Tibial artery (tissue), 4 donors: ENCODE measurements around the gene PBXIP1.

Experiments used
- DNase-seq, 2 donors: peaks; one replicate each; pipeline ENCODE4 v3.0.0-alpha.2; 2019
- H3K27ac ChIP-seq, 2 donors: fragments of 200-600 bp; sonication (generic) in 1 of 2; 1 replicate in 1 of 2; 2 replicates in 1 of 2; pipeline ENCODE4 v1.5.1; 2018 to 2019; ENCODE audit warnings: mild to moderate bottlenecking in 1 of 2
- H3K27me3 ChIP-seq, 2 donors: fragments of 200-600 bp; sonication (generic) in 1 of 2; one replicate each; pipeline versions ENCODE4 v1.5.1 to v1.6.0; 2016 to 2019
- H3K36me3 ChIP-seq, 3 donors: fragments of 200-600 bp; sonication (generic) in 2 of 3; one replicate each; pipeline ENCODE4 v1.5.1; 2016 to 2019; ENCODE audit warnings: mild to moderate bottlenecking in 2 of 3
- H3K4me1 ChIP-seq, 4 donors: fragments of 200-600 bp; sonication (generic) in 2 of 4; 1 replicate in 3 of 4; 2 replicates in 1 of 4; pipeline ENCODE4 v1.5.1; 2016 to 2019
- H3K4me3 ChIP-seq, 2 donors: fragments of 200-600 bp; sonication (generic) in 1 of 2; 1 replicate in 1 of 2; 2 replicates in 1 of 2; pipeline ENCODE4 v1.5.1; 2018 to 2019; ENCODE audit warnings: mild to moderate bottlenecking in 2 of 2
- H3K9me3 ChIP-seq, 3 donors: fragments of 200-600 bp; sonication (generic) in 1 of 3; one replicate each; pipeline ENCODE4 v1.5.1; 2016 to 2019
- CTCF ChIP-seq, 2 experiments: fragments of 200-600 bp in 1 of 2; fragments of 450-650 bp in 1 of 2; IDR thresholded peaks; one replicate each; pipeline ENCODE4 v1.5.1; 2017 to 2019; ENCODE audit warnings: antibody characterized with exemption in 2 of 2, mild to moderate bottlenecking in 1 of 2, moderate library complexity in 1 of 2
- intact Hi-C: fragments of 100-400 bp; cut with DNase I; formaldehyde crosslinking; loops from one replicate; pipeline ENCODE4 v1.15.0; 2023; ENCODE audit warnings: low total_unique reads

PBXIP1 gene

GRCh38 chr1:154938604-154939399 is 17.1 kb downstream of the PBXIP1 start:
- Histone ChIP-seq H3K36me3 (no peaks in the 10 kb centered on the region), H3K27me3 (no peaks in the 10 kb centered on the region), H3K27ac (peak overlapping the region; percentile 94 to 97), H3K4me3 (no peak overlapping the region), H3K4me1 (peaks cover 0 to 49% (median 30%) of the 10 kb centered on the region in 4 donors), H3K9me3 (no peaks in the 10 kb centered on the region)
- no peak for DNase-seq
- intact Hi-C loops: no loop called here
- TF ChIP-seq CTCF (IDR thresholded peaks at IDR 0.05): no peak

- Histone ChIP-seq H3K27ac (peak overlapping the region; percentile 94 to 97), H3K4me3 (peak overlapping the region; percentile 62 to 77), H3K27me3 (no peaks in the 10 kb centered on the region), H3K9me3 (no peaks in the 10 kb centered on the region), H3K36me3 (no peaks in the 10 kb centered on the region), H3K4me1 (peaks cover 0 to 47% (median 28%) of the 10 kb centered on the region in 4 donors)
- DNase-seq: no peak
- intact Hi-C loops: loop anchor here (2.0 kb wide), 1 partner anchor 37 kb away; the partner anchor contains the start of gene CKS1B
- TF ChIP-seq CTCF (IDR thresholded peaks at IDR 0.05): no peak
These were observed 17.9 kb downstream of the PBXIP1 start for GRCh38 chr1:154937988-154938386.

GRCh38 chr1:154937085-154937987 is 18.6 kb downstream of the PBXIP1 start:
- H3K36me3 ChIP-seq: no peaks in the 10 kb centered on the region
- peak; percentile 84 to 94 for DNase-seq
- peak; percentile 43 to 48 for TF ChIP-seq CTCF (IDR thresholded peaks at IDR 0.05)

GRCh38 chr1:154936555-154937084 is 19.3 kb downstream of the PBXIP1 start, which contains the start of gene PMVK:
Gene PMVK, minus strand, starts transcription at chr1:154936719. Its CDS starts 34 bp downstream, at chr1:154936685.
- TF ChIP-seq CTCF (IDR thresholded peaks at IDR 0.05): peak; percentile 19 to 35
- H3K27ac ChIP-seq: peak within 1 kb of the TSS; percentile 94 to 97
- H3K4me1 ChIP-seq: peaks cover 0 to 36% (median 25%) of the 10 kb centered on the region in 4 donors
- H3K4me3 ChIP-seq: peak within 1 kb of the TSS; percentile 62 to 77
- no peaks in the 10 kb centered on the region for H3K9me3 ChIP-seq
- H3K27me3 ChIP-seq: no peaks in the 10 kb centered on the region
- intact Hi-C loops: loop anchor here (2.0 kb wide), 1 partner anchor 38 kb away; the partner anchor contains the start of gene CKS1B
- peaks cover 0 to 5% (median 0%) of the 10 kb centered on the region in 3 donors for H3K36me3 ChIP-seq
- peak; percentile 97 to 98 for DNase-seq

More at GRCh38 chr1:154937085-154937987, 18.6 kb downstream of the PBXIP1 start:
- Histone ChIP-seq H3K4me1 (peaks cover 0 to 43% (median 27%) of the 10 kb centered on the region in 4 donors), H3K4me3 (peak overlapping the region; percentile 62 to 77), H3K9me3 (no peaks in the 10 kb centered on the region), H3K27me3 (no peaks in the 10 kb centered on the region), H3K27ac (peak overlapping the region; percentile 94 to 97)
- intact Hi-C loops: loop anchor here (2.0 kb wide), 1 partner anchor 37 kb away; the partner anchor contains the start of gene CKS1B
